Vagina (tissue), 2 donors: Measurements from ENCODE around the gene NCAM2.

Source experiments
- CTCF ChIP-seq, 3 experiments: fragments of 450-650 bp in 2 of 3; fragments of 200-600 bp in 1 of 3; sonication (generic) in 1 of 3; IDR thresholded peaks; one replicate each; pipeline ENCODE4 v1.5.1; 2017 to 2019; ENCODE audit warnings: antibody characterized with exemption in 3 of 3, mild to moderate bottlenecking in 2 of 3, moderate library complexity in 2 of 3
- POLR2A ChIP-seq, 2 donors: fragments of 450-650 bp; IDR thresholded peaks; one replicate each; pipeline ENCODE4 v1.6.1; 2017; ENCODE audit warnings: antibody characterized with exemption in 2 of 2, mild to moderate bottlenecking in 2 of 2, moderate library complexity in 2 of 2

- TF ChIP-seq POLR2A (IDR thresholded peaks at IDR 0.05) (no peak), CTCF (IDR thresholded peaks at IDR 0.05) (no peak)
Observed at GRCh38 chr21:21183092-21183491, 184.9 kb downstream of the NCAM2 start.
